ENCODE results near the gene PRKCH. TPM values are rescaled to one million over a fixed set of nuclear protein-coding genes. Genes with fewer than 3 reads are reported as not detected.
"Not testable (repeated sequence)": the region's sequence is repeated elsewhere in the genome, so short reads cannot be mapped to it uniquely, and the experiment has no call there.

Gene PRKCH
- total RNA-seq, 1 donor from 2014 or later = 9.0 TPM

DNA sequence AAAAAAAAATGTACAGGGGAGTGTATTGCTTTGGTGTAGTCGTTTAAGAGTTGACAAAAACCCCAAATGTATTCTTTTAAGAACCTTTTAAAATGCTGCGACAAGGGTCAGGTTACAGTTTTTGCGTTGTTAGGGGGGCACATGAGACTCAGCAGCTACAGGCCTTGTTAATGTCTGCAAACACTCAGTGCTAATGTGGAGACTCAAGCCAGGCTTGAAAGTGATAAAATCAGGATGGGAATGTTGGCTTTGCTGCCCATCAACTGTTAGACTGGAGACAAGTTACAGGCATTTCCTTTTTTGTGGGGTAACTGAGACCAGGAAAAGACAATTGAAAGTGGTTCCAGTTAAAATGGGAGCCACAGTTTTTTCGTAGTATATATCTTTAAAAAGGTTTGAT, 84.8 kb downstream of the PRKCH start:
- Mint-ChIP-seq H3K36me3 (no peaks in the 10 kb centered on the region), H3K4me1 (peaks cover 13% of the 10 kb centered on the region), H3K9me3 (no peaks in the 10 kb centered on the region), H3K4me3 (no peak overlapping the region), H3K27ac (peak overlapping the region; percentile 64), H3K27me3 (ENCODE audit: low read depth) (no peaks in the 10 kb centered on the region)
- DNase-seq (ENCODE audit: low spot score in 2 of 2, unreplicated experiment in 2 of 2) = no peak
- TF ChIP-seq, protein P1, sequence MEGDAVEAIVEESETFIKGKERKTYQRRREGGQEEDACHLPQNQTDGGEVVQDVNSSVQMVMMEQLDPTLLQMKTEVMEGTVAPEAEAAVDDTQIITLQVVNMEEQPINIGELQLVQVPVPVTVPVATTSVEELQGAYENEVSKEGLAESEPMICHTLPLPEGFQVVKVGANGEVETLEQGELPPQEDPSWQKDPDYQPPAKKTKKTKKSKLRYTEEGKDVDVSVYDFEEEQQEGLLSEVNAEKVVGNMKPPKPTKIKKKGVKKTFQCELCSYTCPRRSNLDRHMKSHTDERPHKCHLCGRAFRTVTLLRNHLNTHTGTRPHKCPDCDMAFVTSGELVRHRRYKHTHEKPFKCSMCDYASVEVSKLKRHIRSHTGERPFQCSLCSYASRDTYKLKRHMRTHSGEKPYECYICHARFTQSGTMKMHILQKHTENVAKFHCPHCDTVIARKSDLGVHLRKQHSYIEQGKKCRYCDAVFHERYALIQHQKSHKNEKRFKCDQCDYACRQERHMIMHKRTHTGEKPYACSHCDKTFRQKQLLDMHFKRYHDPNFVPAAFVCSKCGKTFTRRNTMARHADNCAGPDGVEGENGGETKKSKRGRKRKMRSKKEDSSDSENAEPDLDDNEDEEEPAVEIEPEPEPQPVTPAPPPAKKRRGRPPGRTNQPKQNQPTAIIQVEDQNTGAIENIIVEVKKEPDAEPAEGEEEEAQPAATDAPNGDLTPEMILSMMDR (IDR thresholded peaks at IDR 0.05; ENCODE audit: unreplicated experiment) = no peak

GRCh38 chr14:61406675-61407074, 85.3 kb downstream of the PRKCH start:
- peaks cover 13% of the 10 kb centered on the region for H3K4me1 Mint-ChIP-seq
- H3K27me3 Mint-ChIP-seq (ENCODE audit: low read depth) = no peaks in the 10 kb centered on the region
- H3K36me3 Mint-ChIP-seq = no peaks in the 10 kb centered on the region
- DNase-seq (ENCODE audit: low spot score in 2 of 2, unreplicated experiment in 2 of 2) = no peak
- TF ChIP-seq, protein P1 (IDR thresholded peaks at IDR 0.05; ENCODE audit: unreplicated experiment) = no peak
- H3K9me3 Mint-ChIP-seq = no peaks in the 10 kb centered on the region
- H3K27ac Mint-ChIP-seq = peak overlapping the region; percentile 5
- no peak overlapping the region for H3K4me3 Mint-ChIP-seq

GRCh38 chr14:61408498-61408897, 87.1 kb downstream of the PRKCH start:
- H3K4me3 Mint-ChIP-seq = no peak overlapping the region
- TF ChIP-seq, protein P1 (IDR thresholded peaks at IDR 0.05; ENCODE audit: unreplicated experiment) = no peak
- H3K36me3 Mint-ChIP-seq = no peaks in the 10 kb centered on the region
- peaks cover 13% of the 10 kb centered on the region for H3K4me1 Mint-ChIP-seq
- no peaks in the 10 kb centered on the region for H3K9me3 Mint-ChIP-seq
- H3K27ac Mint-ChIP-seq = no peak overlapping the region
- DNase-seq (ENCODE audit: low spot score in 2 of 2, unreplicated experiment in 2 of 2) = no peak
- H3K27me3 Mint-ChIP-seq (ENCODE audit: low read depth) = no peaks in the 10 kb centered on the region

GRCh38 chr14:61409782-61410181, 88.4 kb downstream of the PRKCH start:
- TF ChIP-seq, protein P1 (IDR thresholded peaks at IDR 0.05; ENCODE audit: unreplicated experiment) = no peak
- no peaks in the 10 kb centered on the region for H3K9me3 Mint-ChIP-seq

GRCh38 chr14:61415934-61416333, 94.6 kb downstream of the PRKCH start:
- not testable (repeated sequence) for H3K4me3 Mint-ChIP-seq; H3K27ac Mint-ChIP-seq; DNase-seq (ENCODE audit: low spot score in 2 of 2, unreplicated experiment in 2 of 2); H3K9me3 Mint-ChIP-seq; H3K36me3 Mint-ChIP-seq; H3K27me3 Mint-ChIP-seq (ENCODE audit: low read depth)
- peaks cover 11% of the 10 kb centered on the region for H3K4me1 Mint-ChIP-seq

More at GRCh38 chr14:61409782-61410181, 88.4 kb downstream of the PRKCH start:
- peaks cover 13% of the 10 kb centered on the region for H3K4me1 Mint-ChIP-seq
- H3K4me3 Mint-ChIP-seq = no peak overlapping the region
- no peaks in the 10 kb centered on the region for H3K36me3 Mint-ChIP-seq
- no peak overlapping the region for H3K27ac Mint-ChIP-seq
- DNase-seq (ENCODE audit: low spot score in 2 of 2, unreplicated experiment in 2 of 2) = no peak
- no peaks in the 10 kb centered on the region for H3K27me3 Mint-ChIP-seq (ENCODE audit: low read depth)

GRCh38 chr14:61416591-61416990, 95.2 kb downstream of the PRKCH start:
- no peak for DNase-seq (ENCODE audit: low spot score in 2 of 2, unreplicated experiment in 2 of 2)
- TF ChIP-seq, protein P1 (IDR thresholded peaks at IDR 0.05; ENCODE audit: unreplicated experiment) = no peak
- Mint-ChIP-seq H3K36me3 (no peaks in the 10 kb centered on the region), H3K9me3 (no peaks in the 10 kb centered on the region), H3K4me3 (no peak overlapping the region), H3K4me1 (peaks cover 11% of the 10 kb centered on the region), H3K27ac (no peak overlapping the region), H3K27me3 (ENCODE audit: low read depth) (no peaks in the 10 kb centered on the region)
